Hepatocyte (in vitro differentiated cells): Measurements from ENCODE around the gene CTRL. TPM values are rescaled to one million over a fixed set of nuclear protein-coding genes. Genes with fewer than 3 reads are reported as not detected.
A peak's percentile ranks its signal among the peaks of the same experiment; 100 is the strongest.

Experiments
- DNase-seq: peaks from one replicate; pipeline ENCODE4 v3.0.0-alpha.2; 2016; ENCODE audit warnings: low spot score
- H2AFZ ChIP-seq: fragments of 200-600 bp; sonication (generic); 2 replicates; pipeline ENCODE4 v1.6.0; 2016; ENCODE audit warnings: antibody characterized with exemption, mild to moderate bottlenecking
- H3K27ac ChIP-seq: fragments of 200-600 bp; sonication (generic); 2 replicates; pipeline ENCODE4 v1.5.1; 2016; ENCODE audit warnings: mild to moderate bottlenecking
- H3K27me3 ChIP-seq: fragments of 200-600 bp; sonication (generic); 2 replicates; pipeline ENCODE4 v1.6.1; 2016
- H3K36me3 ChIP-seq: fragments of 200-600 bp; sonication (generic); replicated peaks from 2 replicates; pipeline ENCODE4 v1.5.1; 2016; ENCODE audit warnings: low read depth; ENCODE audit not compliant: insufficient read depth
- H3K4me1 ChIP-seq: fragments of 200-600 bp; sonication (generic); 2 replicates; pipeline ENCODE4 v1.5.1; 2016; ENCODE audit warnings: mild to moderate bottlenecking, moderate library complexity; ENCODE audit not compliant: insufficient read depth
- H3K4me2 ChIP-seq: fragments of 200-600 bp; sonication (generic); 2 replicates; pipeline ENCODE4 v1.6.0; 2016
- H3K4me3 ChIP-seq: fragments of 200-600 bp; sonication (generic); 2 replicates; pipeline ENCODE4 v1.5.1; 2016; ENCODE audit warnings: mild to moderate bottlenecking
- H3K79me2 ChIP-seq: fragments of 200-600 bp; sonication (generic); 2 replicates; pipeline ENCODE4 v1.6.0; 2017; ENCODE audit warnings: mild to moderate bottlenecking
- H3K9me2 ChIP-seq: fragments of 200-600 bp; sonication (generic); replicated peaks from 2 replicates; pipeline ENCODE4 v1.6.0; 2017; ENCODE audit warnings: mild to moderate bottlenecking; ENCODE audit not compliant: insufficient read depth
- H3K9me3 ChIP-seq: fragments of 200-600 bp; sonication (generic); 2 replicates; pipeline ENCODE4 v1.5.1; 2016; ENCODE audit warnings: low read depth, mild to moderate bottlenecking
- H4K20me1 ChIP-seq: fragments of 200-600 bp; sonication (generic); 2 replicates; pipeline ENCODE4 v1.6.0; 2016; ENCODE audit warnings: mild to moderate bottlenecking; ENCODE audit not compliant: insufficient read depth, poor library complexity, severe bottlenecking
- EZH2 ChIP-seq: fragments of 200-600 bp; sonication (generic); IDR thresholded peaks from 2 replicates; pipeline ENCODE4 v1.6.1; 2016; ENCODE audit warnings: antibody characterized with exemption, mild to moderate bottlenecking, borderline replicate concordance
- EZH2phosphoT487 ChIP-seq: fragments of 200-600 bp; sonication (generic); IDR thresholded peaks from one replicate; pipeline ENCODE4 v1.6.1; 2018; ENCODE audit warnings: antibody characterized with exemption, mild to moderate bottlenecking, low read depth, moderate library complexity; ENCODE audit not compliant: unreplicated experiment, severe bottlenecking
- WGBS: methylation state at CpG from one replicate; pipeline ENCODE4 v1.1.6; 2016; ENCODE audit warnings: low lambda C conversion rate; ENCODE audit errors: missing lambda C conversion rate; 5-methylcytosine and 5-hydroxymethylcytosine counted together
- polyA plus RNA-seq: library from polyadenylated mRNA; unstranded; fragments of >200 nt; fragmentation: Nextera tagmentation; extraction: Ambion mirVana; gene quantifications from 2 replicates; pipeline ENCODE4 v1.2.1, GENCODE V29; 2016
- total RNA-seq: library from RNA; depleted of rRNA; stranded (reverse); fragments of >200 nt; gene quantifications from 2 replicates; pipeline ENCODE4 v1.2.3, GENCODE V29; 2014
- TF ChIP-seq, protein P1 (sequence below): fragments of 200-600 bp; sonication (generic); IDR thresholded peaks from 2 replicates; pipeline ENCODE4 v1.5.1; 2016; ENCODE audit warnings: antibody characterized with exemption, mild to moderate bottlenecking; ENCODE audit not compliant: poor library complexity

The CTRL gene
- total and polyA plus RNA-seq, 2 experiments from 2014 or later = 0.63 to 12.5 TPM

- Histone ChIP-seq H3K9me3 (no peaks in the 10 kb centered on the region), H3K9me2 (no peaks in the 10 kb centered on the region)
Observed at GRCh38 chr16:67885545-67885944, 46.1 kb downstream of the CTRL start.

DNA sequence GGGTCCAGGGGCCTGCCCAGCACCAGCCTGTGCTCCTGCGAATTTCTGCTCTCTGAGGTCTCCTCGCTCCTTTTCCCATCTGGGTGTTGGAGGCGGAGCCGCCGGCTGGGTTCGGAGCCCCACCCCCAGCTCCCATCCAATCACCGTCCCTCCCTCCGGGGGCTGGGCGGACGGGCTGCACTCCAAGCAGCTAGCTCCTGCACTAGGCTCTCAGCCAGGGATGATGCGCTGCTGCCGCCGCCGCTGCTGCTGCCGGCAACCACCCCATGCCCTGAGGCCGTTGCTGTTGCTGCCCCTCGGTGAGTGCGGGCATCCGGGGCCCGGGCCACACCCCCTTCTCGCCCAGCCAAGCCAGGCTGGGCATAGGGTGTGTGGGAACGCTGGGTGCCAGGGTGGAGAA is 47.0 kb downstream of the CTRL start, which contains the start of gene NRN1L:
TSS of gene NRN1L (plus strand) at position 202 of the 400 bp plus-strand sequence. CDS start at position 221, 19 bp downstream.
- Histone ChIP-seq H3K9me3 (no peaks in the 10 kb centered on the region), H2AFZ (no peak within 1 kb of the TSS), H3K36me3 (no peaks in the 10 kb centered on the region), H4K20me1 (no peaks in the 10 kb centered on the region), H3K79me2 (no peaks in the 10 kb centered on the region), H3K4me2 (no peak within 1 kb of the TSS), H3K27ac (no peak within 1 kb of the TSS), H3K27me3 (no peaks in the 10 kb centered on the region), H3K4me3 (no peak within 1 kb of the TSS), H3K4me1 (peaks cover 3% of the 10 kb centered on the region), H3K9me2 (no peaks in the 10 kb centered on the region)
- TF ChIP-seq, protein P1, sequence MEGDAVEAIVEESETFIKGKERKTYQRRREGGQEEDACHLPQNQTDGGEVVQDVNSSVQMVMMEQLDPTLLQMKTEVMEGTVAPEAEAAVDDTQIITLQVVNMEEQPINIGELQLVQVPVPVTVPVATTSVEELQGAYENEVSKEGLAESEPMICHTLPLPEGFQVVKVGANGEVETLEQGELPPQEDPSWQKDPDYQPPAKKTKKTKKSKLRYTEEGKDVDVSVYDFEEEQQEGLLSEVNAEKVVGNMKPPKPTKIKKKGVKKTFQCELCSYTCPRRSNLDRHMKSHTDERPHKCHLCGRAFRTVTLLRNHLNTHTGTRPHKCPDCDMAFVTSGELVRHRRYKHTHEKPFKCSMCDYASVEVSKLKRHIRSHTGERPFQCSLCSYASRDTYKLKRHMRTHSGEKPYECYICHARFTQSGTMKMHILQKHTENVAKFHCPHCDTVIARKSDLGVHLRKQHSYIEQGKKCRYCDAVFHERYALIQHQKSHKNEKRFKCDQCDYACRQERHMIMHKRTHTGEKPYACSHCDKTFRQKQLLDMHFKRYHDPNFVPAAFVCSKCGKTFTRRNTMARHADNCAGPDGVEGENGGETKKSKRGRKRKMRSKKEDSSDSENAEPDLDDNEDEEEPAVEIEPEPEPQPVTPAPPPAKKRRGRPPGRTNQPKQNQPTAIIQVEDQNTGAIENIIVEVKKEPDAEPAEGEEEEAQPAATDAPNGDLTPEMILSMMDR = no peak
- TF ChIP-seq EZH2 (no peak), EZH2phosphoT487 (no peak)
- 39% methylated on average over 14 of the region's 22 CpGs for WGBS
- DNase-seq = peak; percentile 83

More at GRCh38 chr16:67885545-67885944, 46.1 kb downstream of the CTRL start:
- peaks cover 3% of the 10 kb centered on the region for H3K4me1 ChIP-seq
- H2AFZ ChIP-seq = no peak overlapping the region
- DNase-seq = no peak
- no peaks in the 10 kb centered on the region for H3K27me3 ChIP-seq
- TF ChIP-seq EZH2 (no peak), EZH2phosphoT487 (no peak)
- TF ChIP-seq, protein P1 = no peak
- 91% methylated on average over 12 of the region's 12 CpGs for WGBS
- H3K36me3 ChIP-seq = no peaks in the 10 kb centered on the region
- H4K20me1 ChIP-seq = no peaks in the 10 kb centered on the region
- no peak overlapping the region for H3K4me3 ChIP-seq
- H3K27ac ChIP-seq = no peak overlapping the region
- H3K4me2 ChIP-seq = no peak overlapping the region
- H3K79me2 ChIP-seq = no peaks in the 10 kb centered on the region

- Histone ChIP-seq H3K27me3 (no peaks in the 10 kb centered on the region), H4K20me1 (no peaks in the 10 kb centered on the region), H3K79me2 (no peaks in the 10 kb centered on the region), H3K36me3 (no peaks in the 10 kb centered on the region), H3K4me3 (no peak overlapping the region), H3K27ac (no peak overlapping the region), H3K4me1 (peaks cover 3% of the 10 kb centered on the region), H3K9me2 (no peaks in the 10 kb centered on the region), H2AFZ (no peak overlapping the region), H3K9me3 (no peaks in the 10 kb centered on the region), H3K4me2 (no peak overlapping the region)
- TF ChIP-seq EZH2phosphoT487 (no peak), EZH2 (no peak)
- TF ChIP-seq, protein P1 = peak; percentile 66
- peak; percentile 79 for DNase-seq
- 67% methylated on average over 11 of the region's 11 CpGs for WGBS
Observed at GRCh38 chr16:67883872-67884261, 47.8 kb downstream of the CTRL start.
